Smooth muscle cell (in vitro differentiated cells): ENCODE measurements around the gene ATXN2L. TPM values are rescaled to one million over a fixed set of nuclear protein-coding genes. Genes with fewer than 3 reads are reported as not detected.
"Not testable (repeated sequence)": the region's sequence is repeated elsewhere in the genome, so short reads cannot be mapped to it uniquely, and the experiment has no call there.

Experiments used
- DNase-seq: peaks from one replicate; lab custom pipeline; 2025; ENCODE audit not compliant: unreplicated experiment; lab: John Stamatoyannopoulos, UW
- H2AFZ ChIP-seq: fragments of 200-600 bp; sonication (generic); 2 replicates; pipeline ENCODE4 v1.6.0; 2016; ENCODE audit warnings: antibody characterized with exemption, low read depth, mild to moderate bottlenecking
- H3F3A ChIP-seq: fragments of 200-600 bp; sonication (generic); 2 replicates; pipeline ENCODE4 v1.6.0; 2017; ENCODE audit warnings: antibody characterized with exemption, low read depth
- H3K27ac ChIP-seq: fragments of 200-600 bp; sonication (generic); 2 replicates; pipeline ENCODE4 v1.5.1; 2016; ENCODE audit warnings: low read depth, mild to moderate bottlenecking
- H3K27me3 ChIP-seq: fragments of 200-600 bp; sonication (generic); 2 replicates; pipeline ENCODE4 v1.6.1; 2016; ENCODE audit warnings: low read depth, mild to moderate bottlenecking
- H3K36me3 ChIP-seq: fragments of 200-600 bp; sonication (generic); 2 replicates; pipeline ENCODE4 v1.5.1; 2016; ENCODE audit warnings: low read depth
- H3K4me1 ChIP-seq: fragments of 200-600 bp; sonication (generic); 2 replicates; pipeline ENCODE4 v1.5.1; 2016; ENCODE audit warnings: low read depth
- H3K4me2 ChIP-seq: fragments of 200-600 bp; sonication (generic); 2 replicates; pipeline ENCODE4 v1.6.0; 2016; ENCODE audit warnings: mild to moderate bottlenecking
- H3K4me3 ChIP-seq: fragments of 200-600 bp; sonication (generic); 2 replicates; pipeline ENCODE4 v1.5.1; 2016; ENCODE audit warnings: mild to moderate bottlenecking
- H3K79me2 ChIP-seq: fragments of 200-600 bp; sonication (generic); 2 replicates; pipeline ENCODE4 v1.6.0; 2016; ENCODE audit warnings: low read depth, mild to moderate bottlenecking
- H3K9ac ChIP-seq: fragments of 200-600 bp; sonication (generic); 2 replicates; pipeline ENCODE4 v1.6.0; 2016; ENCODE audit warnings: low read depth
- H3K9me3 ChIP-seq: fragments of 200-600 bp; sonication (generic); replicated peaks from 2 replicates; pipeline ENCODE4 v1.5.1; 2016; ENCODE audit warnings: low read depth
- H4K20me1 ChIP-seq: fragments of 200-600 bp; sonication (generic); 2 replicates; pipeline ENCODE4 v1.6.0; 2016; ENCODE audit warnings: low read depth
- CTCF ChIP-seq: fragments of 200-600 bp; sonication (generic); IDR thresholded peaks from 2 replicates; pipeline ENCODE4 v1.5.1; 2017; ENCODE audit warnings: borderline replicate concordance, mild to moderate bottlenecking, antibody characterized with exemption; ENCODE audit not compliant: insufficient read depth, poor library complexity, severe bottlenecking
- WGBS: methylation state at CpG from one replicate; pipeline ENCODE4 v1.1.7; 2016; ENCODE audit warnings: low lambda C conversion rate; 5-methylcytosine and 5-hydroxymethylcytosine counted together
- polyA plus RNA-seq: library from polyadenylated mRNA; unstranded; fragments of >200 nt; fragmentation: Nextera tagmentation; extraction: Ambion mirVana; gene quantifications from 2 replicates; pipeline ENCODE4 v1.2.1, GENCODE V29; 2016
- total RNA-seq: library from RNA; depleted of rRNA; stranded (reverse); fragments of >200 nt; gene quantifications from 2 replicates; pipeline ENCODE4 v1.2.3, GENCODE V29; 2014

ATXN2L gene
- 81.2 and 89.3 TPM in 2 replicates for total RNA-seq
- 93.3 and 108 TPM in 2 replicates for polyA plus RNA-seq

GRCh38 chr16:28822520-28823290 is at the start of gene ATXN2L:
ATXN2L (plus strand) TSS chr16:28822999; CDS start chr16:28823260, 261 bp downstream.
- no peaks in the 10 kb centered on the region for H3K9me3 ChIP-seq
- peaks cover 8% of the 10 kb centered on the region for H3K36me3 ChIP-seq
- peak within 1 kb of the TSS; percentile 93 for H3K9ac ChIP-seq
- H3K4me2 ChIP-seq, result peak within 1 kb of the TSS; percentile 91
- TF ChIP-seq CTCF, result no peak
- H3K4me1 ChIP-seq, result peaks cover 20% of the 10 kb centered on the region
- peaks cover 33% of the 10 kb centered on the region for H4K20me1 ChIP-seq
- peak; percentile 95 for DNase-seq
- H3K27me3 ChIP-seq, result no peaks in the 10 kb centered on the region
- peak within 1 kb of the TSS; percentile 91 for H3K27ac ChIP-seq
- H3F3A ChIP-seq, result peaks cover 9% of the 10 kb centered on the region
- H3K79me2 ChIP-seq, result peaks cover 55% of the 10 kb centered on the region
- H2AFZ ChIP-seq, result peak within 1 kb of the TSS; percentile 93
- H3K4me3 ChIP-seq, result peak within 1 kb of the TSS; percentile 100
- under 1% methylated on average over 42 of the region's 91 CpGs for WGBS

- not testable (repeated sequence) for H3K4me2 ChIP-seq, H3K4me1 ChIP-seq, H4K20me1 ChIP-seq, H3F3A ChIP-seq, H3K27me3 ChIP-seq, DNase-seq, H3K4me3 ChIP-seq, H3K79me2 ChIP-seq, H3K27ac ChIP-seq, H3K36me3 ChIP-seq, H3K9ac ChIP-seq, H2AFZ ChIP-seq, H3K9me3 ChIP-seq
- WGBS, result no CpG with 5 or more reads among the region's 6 CpGs
Measured at GRCh38 chr16:28781697-28782096, 41.1 kb upstream of the ATXN2L start.

- H4K20me1 ChIP-seq, H2AFZ ChIP-seq, H3K4me2 ChIP-seq, H3K4me3 ChIP-seq, H3K36me3 ChIP-seq, H3K27ac ChIP-seq, H3K9me3 ChIP-seq, H3F3A ChIP-seq, DNase-seq, H3K9ac ChIP-seq, H3K79me2 ChIP-seq, H3K4me1 ChIP-seq, H3K27me3 ChIP-seq: not testable (repeated sequence)
- WGBS, result no CpG with 5 or more reads among the region's 4 CpGs
Measured at GRCh38 chr16:28782357-28782756, 40.4 kb upstream of the ATXN2L start.

- not testable (repeated sequence) for H3K4me1 ChIP-seq, H3K36me3 ChIP-seq, H3F3A ChIP-seq, H2AFZ ChIP-seq, H3K4me2 ChIP-seq, H3K27me3 ChIP-seq, H3K9ac ChIP-seq, H3K79me2 ChIP-seq, DNase-seq, H3K27ac ChIP-seq, H4K20me1 ChIP-seq, H3K4me3 ChIP-seq, H3K9me3 ChIP-seq
- WGBS, result 59% methylated on average over 7 of the region's 13 CpGs
- TF ChIP-seq CTCF, result peak; percentile 36
Measured at GRCh38 chr16:28802235-28803019, 20.4 kb upstream of the ATXN2L start.

DNA sequence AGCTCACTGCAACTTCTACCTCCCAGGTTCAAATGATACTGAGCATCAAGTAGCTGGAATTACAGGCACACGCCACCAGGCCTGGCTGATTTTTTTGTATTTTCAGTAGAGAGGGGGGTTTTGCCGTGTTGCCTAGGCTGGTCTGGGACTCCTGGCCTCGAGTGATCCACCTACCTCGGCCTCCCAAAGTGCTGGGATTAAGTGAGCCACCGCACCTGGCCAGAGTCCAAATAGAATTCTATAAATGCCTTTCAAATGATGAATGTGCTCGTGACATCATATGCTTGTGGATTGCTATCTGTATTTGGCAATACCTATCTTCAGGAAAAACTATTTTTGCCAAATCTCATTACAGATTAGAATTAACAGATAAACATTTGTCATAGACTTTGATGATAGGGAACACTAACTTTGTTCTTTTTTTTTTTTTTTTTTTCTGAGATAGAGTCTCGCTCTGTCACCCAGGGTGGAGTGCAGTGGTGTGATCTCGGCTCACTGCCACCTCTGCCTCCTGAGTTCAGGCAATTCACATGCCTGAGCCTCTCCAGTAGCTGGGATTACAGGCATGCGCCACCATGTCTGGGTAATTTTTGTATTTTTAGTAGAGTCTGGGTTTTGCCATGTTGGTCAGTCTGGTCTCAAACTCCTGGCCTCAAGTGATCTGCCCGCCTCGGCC is 15.2 kb upstream of the ATXN2L start:
- DNase-seq, H3K9me3 ChIP-seq, H3K27ac ChIP-seq, H3K4me1 ChIP-seq, H4K20me1 ChIP-seq, H3F3A ChIP-seq, H3K36me3 ChIP-seq, H3K79me2 ChIP-seq, H3K27me3 ChIP-seq, H2AFZ ChIP-seq, H3K4me3 ChIP-seq, H3K4me2 ChIP-seq, H3K9ac ChIP-seq: not testable (repeated sequence)
- WGBS, result no CpG with 5 or more reads among the region's 11 CpGs
